ENCODE results near the gene LSM12. TPM values are rescaled to one million over a fixed set of nuclear protein-coding genes. Genes with fewer than 3 reads are reported as not detected.
A peak's percentile ranks its signal among the peaks of the same experiment; 100 is the strongest.

LSM12 gene
- total RNA-seq, 1 experiment from 2014 or later = 85.5 TPM

DNA sequence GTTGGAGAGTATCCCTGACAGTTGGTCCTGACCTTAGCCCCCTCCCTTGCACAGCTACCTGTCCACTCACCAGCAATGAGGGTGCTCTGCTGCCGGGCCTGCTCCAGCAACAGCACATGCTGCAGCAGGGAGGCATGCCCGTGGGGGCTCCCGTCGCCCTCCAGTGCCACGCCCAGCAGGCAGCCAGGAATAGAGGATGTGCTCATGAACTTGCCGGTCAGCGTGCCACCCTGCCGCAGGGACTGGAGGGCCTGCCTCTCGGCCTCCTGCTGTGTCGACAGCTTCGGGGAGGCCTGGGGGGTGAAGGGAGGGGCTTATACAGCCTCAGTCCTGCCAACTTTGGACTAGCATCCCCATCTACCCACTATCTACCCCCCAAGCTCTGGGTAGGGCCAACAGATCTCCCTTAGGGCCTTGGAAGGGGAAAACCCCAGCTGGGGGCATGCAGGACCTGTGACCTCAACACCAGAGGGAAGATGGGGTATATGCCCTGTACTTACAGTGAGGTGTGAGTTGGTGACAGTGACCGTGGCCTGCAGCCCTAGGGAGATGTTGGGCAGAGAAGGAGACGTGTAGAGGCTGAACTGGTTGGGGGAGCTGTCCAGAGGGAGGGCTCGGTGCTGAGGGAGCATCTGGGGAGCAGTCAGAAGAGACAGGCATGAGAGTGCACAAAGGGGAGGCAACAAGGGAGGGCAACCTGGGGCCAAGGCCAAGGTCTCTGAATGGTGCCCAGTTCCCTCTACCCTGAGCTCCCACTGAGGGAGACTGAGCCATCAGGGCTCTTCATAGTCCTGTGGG is 24.9 kb upstream of the LSM12 start:
- TF ChIP-seq, protein P1, sequence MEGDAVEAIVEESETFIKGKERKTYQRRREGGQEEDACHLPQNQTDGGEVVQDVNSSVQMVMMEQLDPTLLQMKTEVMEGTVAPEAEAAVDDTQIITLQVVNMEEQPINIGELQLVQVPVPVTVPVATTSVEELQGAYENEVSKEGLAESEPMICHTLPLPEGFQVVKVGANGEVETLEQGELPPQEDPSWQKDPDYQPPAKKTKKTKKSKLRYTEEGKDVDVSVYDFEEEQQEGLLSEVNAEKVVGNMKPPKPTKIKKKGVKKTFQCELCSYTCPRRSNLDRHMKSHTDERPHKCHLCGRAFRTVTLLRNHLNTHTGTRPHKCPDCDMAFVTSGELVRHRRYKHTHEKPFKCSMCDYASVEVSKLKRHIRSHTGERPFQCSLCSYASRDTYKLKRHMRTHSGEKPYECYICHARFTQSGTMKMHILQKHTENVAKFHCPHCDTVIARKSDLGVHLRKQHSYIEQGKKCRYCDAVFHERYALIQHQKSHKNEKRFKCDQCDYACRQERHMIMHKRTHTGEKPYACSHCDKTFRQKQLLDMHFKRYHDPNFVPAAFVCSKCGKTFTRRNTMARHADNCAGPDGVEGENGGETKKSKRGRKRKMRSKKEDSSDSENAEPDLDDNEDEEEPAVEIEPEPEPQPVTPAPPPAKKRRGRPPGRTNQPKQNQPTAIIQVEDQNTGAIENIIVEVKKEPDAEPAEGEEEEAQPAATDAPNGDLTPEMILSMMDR (IDR thresholded peaks at IDR 0.05; ENCODE audit: insufficient read depth in 1 of 2, low read depth in 1 of 2, low read length in 1 of 2, severe bottlenecking in 1 of 2, unreplicated experiment in 1 of 2) = no peak
- Histone ChIP-seq H3K27me3 (replicated peaks; ENCODE audit: control insufficient read depth, insufficient read depth, low read length) (no peaks in the 10 kb centered on the region), H3K4me3 (ENCODE audit: low read depth, low read length) (no peak overlapping the region), H3K4me1 (peaks cover 24% of the 10 kb centered on the region), H3K36me3 (ENCODE audit: control insufficient read depth, insufficient read depth, low read length) (peaks cover 2% of the 10 kb centered on the region), H3K9me3 (no peaks in the 10 kb centered on the region)
- CTCF ChIA-PET = no interaction called here
- no peaks in the 10 kb centered on the region for H3K27me3 Mint-ChIP-seq (ENCODE audit: insufficient read depth, unreplicated experiment)
- no peak overlapping the region for H3K27ac Mint-ChIP-seq (ENCODE audit: unreplicated experiment)
- BruUV-seq (replicated peaks) = no TSS peak
- H3K4me1 Mint-ChIP-seq (ENCODE audit: low read depth, unreplicated experiment) = peaks cover 15% of the 10 kb centered on the region
- POLR2A ChIA-PET = interaction anchor here (0.5 kb wide), 1 partner anchor 10 kb away, joined by 4 read pairs; no protein-coding TSS in a partner anchor
- H3K9me3 Mint-ChIP-seq (ENCODE audit: unreplicated experiment) = no peaks in the 10 kb centered on the region
- H3K4me3 Mint-ChIP-seq (ENCODE audit: unreplicated experiment) = no peak overlapping the region
- peaks cover 21% of the 10 kb centered on the region for H3K36me3 Mint-ChIP-seq (ENCODE audit: insufficient read depth, unreplicated experiment)
- DNase-seq = no peak
- intact Hi-C loops (cut with micrococcal nuclease; ENCODE audit: unreplicated experiment) = no loop called here

DNA sequence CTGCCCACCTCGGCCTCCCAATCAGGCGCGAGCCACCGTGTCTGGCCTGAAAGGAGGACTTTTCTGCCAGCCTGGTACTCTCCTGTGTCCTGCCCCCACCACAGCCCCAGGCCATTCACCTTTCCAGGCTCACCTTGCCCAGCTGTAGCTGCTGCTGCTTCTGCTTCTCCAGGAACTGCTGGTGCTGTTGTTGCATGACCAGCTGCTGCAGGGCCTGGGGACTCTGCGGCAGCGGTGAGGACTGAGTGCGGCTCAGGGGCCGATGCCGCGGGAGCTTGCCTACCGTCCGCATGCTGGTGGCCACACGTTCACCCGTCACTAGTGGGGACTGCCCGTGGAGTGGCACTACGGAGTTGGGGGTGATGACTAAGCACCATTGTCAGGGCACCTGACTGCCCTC is 21.8 kb upstream of the LSM12 start:
- peak overlapping the region; percentile 22 for H3K27ac Mint-ChIP-seq (ENCODE audit: unreplicated experiment)

DNA sequence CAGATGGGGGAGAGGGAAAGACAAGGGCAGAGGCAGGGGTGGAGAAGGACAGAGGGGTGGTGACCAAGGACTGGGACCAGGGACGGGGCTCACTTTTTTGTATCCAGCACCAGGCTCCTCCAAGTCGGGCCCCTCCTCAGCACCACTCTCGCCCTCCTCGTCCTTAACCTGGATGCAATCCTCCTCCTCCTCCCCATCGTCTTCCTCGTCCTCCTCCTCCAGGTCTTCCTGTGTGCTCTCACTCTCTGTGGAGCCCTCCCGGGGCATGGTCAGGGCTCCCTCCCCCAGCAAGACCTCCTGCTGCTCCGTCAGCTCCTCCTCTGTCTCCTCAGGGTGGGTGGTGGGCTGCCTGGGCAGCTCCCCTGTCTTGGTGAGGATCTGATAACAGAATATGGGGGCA is 20.8 kb upstream of the LSM12 start:
- intact Hi-C loops (cut with micrococcal nuclease; ENCODE audit: unreplicated experiment) = no loop called here
- TF ChIP-seq, protein P1 (IDR thresholded peaks at IDR 0.05; ENCODE audit: insufficient read depth in 1 of 2, low read depth in 1 of 2, low read length in 1 of 2, severe bottlenecking in 1 of 2, unreplicated experiment in 1 of 2) = no peak
- H3K36me3 ChIP-seq (ENCODE audit: control insufficient read depth, insufficient read depth, low read length) = peaks cover 2% of the 10 kb centered on the region
- Mint-ChIP-seq H3K4me3 (ENCODE audit: unreplicated experiment) (peak overlapping the region; percentile 38), H3K36me3 (ENCODE audit: insufficient read depth, unreplicated experiment) (peaks cover 36% of the 10 kb centered on the region), H3K4me1 (ENCODE audit: low read depth, unreplicated experiment) (peaks cover 14% of the 10 kb centered on the region), H3K27me3 (ENCODE audit: insufficient read depth, unreplicated experiment) (no peaks in the 10 kb centered on the region), H3K27ac (ENCODE audit: unreplicated experiment) (peak overlapping the region; percentile 59), H3K9me3 (ENCODE audit: unreplicated experiment) (no peaks in the 10 kb centered on the region)
- POLR2A ChIA-PET = interaction anchor here (1.1 kb wide), 1 partner anchor 22 kb away, joined by 3 read pairs; no protein-coding TSS in a partner anchor
- CTCF ChIA-PET = interaction anchor here (0.6 to 1.6 kb wide), 6 partner anchors 16 to 44 kb away, joined by 3 to 7 read pairs (median 4); partner anchors contain the start of gene HDAC5
- H3K4me3 ChIP-seq (ENCODE audit: low read depth, low read length) = no peak overlapping the region
- H3K4me1 ChIP-seq = peaks cover 25% of the 10 kb centered on the region
- BruUV-seq (replicated peaks) = no TSS peak
- no peaks in the 10 kb centered on the region for H3K27me3 ChIP-seq (replicated peaks; ENCODE audit: control insufficient read depth, insufficient read depth, low read length)
- no peaks in the 10 kb centered on the region for H3K9me3 ChIP-seq
- no peak for DNase-seq

More for the DNA sequence above, 21.8 kb upstream of the LSM12 start:
- H3K27me3 Mint-ChIP-seq (ENCODE audit: insufficient read depth, unreplicated experiment) = no peaks in the 10 kb centered on the region
- intact Hi-C loops (cut with micrococcal nuclease; ENCODE audit: unreplicated experiment) = no loop called here
- Histone ChIP-seq H3K4me1 (peaks cover 25% of the 10 kb centered on the region), H3K36me3 (ENCODE audit: control insufficient read depth, insufficient read depth, low read length) (peaks cover 2% of the 10 kb centered on the region), H3K9me3 (no peaks in the 10 kb centered on the region), H3K4me3 (ENCODE audit: low read depth, low read length) (no peak overlapping the region), H3K27me3 (replicated peaks; ENCODE audit: control insufficient read depth, insufficient read depth, low read length) (no peaks in the 10 kb centered on the region)
- H3K4me1 Mint-ChIP-seq (ENCODE audit: low read depth, unreplicated experiment) = peaks cover 14% of the 10 kb centered on the region
- ChIA-PET POLR2A (interaction anchor here (1.1 kb wide), 1 partner anchor 23 kb away, joined by 3 read pairs; no protein-coding TSS in a partner anchor), CTCF (interaction anchor here (1.6 kb wide), 1 partner anchor 35 kb away, joined by 6 read pairs; the partner anchor contains the start of gene HDAC5)
- TF ChIP-seq, protein P1 (IDR thresholded peaks at IDR 0.05; ENCODE audit: insufficient read depth in 1 of 2, low read depth in 1 of 2, low read length in 1 of 2, severe bottlenecking in 1 of 2, unreplicated experiment in 1 of 2) = no peak
- peaks cover 34% of the 10 kb centered on the region for H3K36me3 Mint-ChIP-seq (ENCODE audit: insufficient read depth, unreplicated experiment)
- DNase-seq = no peak
- H3K4me3 Mint-ChIP-seq (ENCODE audit: unreplicated experiment) = no peak overlapping the region
- H3K9me3 Mint-ChIP-seq (ENCODE audit: unreplicated experiment) = no peaks in the 10 kb centered on the region
- BruUV-seq (replicated peaks) = no TSS peak
